IMR-90 (cell line): ENCODE data around the gene OR4C3. TPM values are rescaled to one million over a fixed set of nuclear protein-coding genes. Genes with fewer than 3 reads are reported as not detected.

ENCODE experiments used
- ATAC-seq: fragments of 200-7000 bp; cut with Tn5 transposase; 2 replicates; pipeline ENCODE4 v1.9.1; 2020; ENCODE audit warnings: low read depth, mild to moderate bottlenecking, moderate library complexity
- BruUV-seq: library from RNA; stranded (reverse); fragments of 400-500 nt; replicated peaks from 2 replicates; lab custom pipeline; 2021; lab: Mats Ljungman, UMichigan
- CTCF ChIA-PET: fragments of 300-600 bp; formaldehyde crosslinking; extraction: SDS; loops from one replicate; lab custom pipeline; 2021; ENCODE audit warnings: antibody characterized with exemption; lab: Yijun Ruan, JAX
- POLR2A ChIA-PET: fragments of 300-600 bp; sonication (Branson Sonifier 250); formaldehyde crosslinking; loops from one replicate; lab custom pipeline; 2022; ENCODE audit warnings: antibody characterized with exemption; ENCODE audit not compliant: unreplicated experiment; lab: Charles Lee
- DNase-seq: peaks from one replicate; pipeline ENCODE4 v3.0.0; 2013
- H2AFZ ChIP-seq: replicated peaks from 2 replicates; pipeline ENCODE3; 2013; ENCODE audit warnings: low read length, mild to moderate bottlenecking; ENCODE audit not compliant: poor library complexity
- H2AK5ac ChIP-seq: 2 replicates; pipeline ENCODE4 v1.6.1; 2013; ENCODE audit warnings: low read depth, low read length, inconsistent platforms
- H2AK9ac ChIP-seq: replicated peaks from 2 replicates; pipeline ENCODE3; 2013; ENCODE audit warnings: mild to moderate bottlenecking, low read depth, low read length, moderate library complexity; ENCODE audit not compliant: poor library complexity
- H2BK120ac ChIP-seq: 2 replicates; pipeline ENCODE4 v1.6.1; 2013; ENCODE audit warnings: low read depth, low read length, inconsistent platforms
- H2BK15ac ChIP-seq: 3 replicates; pipeline ENCODE4 v1.6.1; 2013; ENCODE audit warnings: low read depth, low read length, inconsistent platforms
- H2BK20ac ChIP-seq: 2 replicates; pipeline ENCODE4 v1.6.1; 2013; ENCODE audit warnings: low read depth, mild to moderate bottlenecking, inconsistent platforms, low read length, moderate library complexity
- H2BK5ac ChIP-seq: 2 replicates; pipeline ENCODE4 v1.6.1; 2013; ENCODE audit warnings: mild to moderate bottlenecking, low read depth, low read length, inconsistent platforms; ENCODE audit not compliant: poor library complexity, severe bottlenecking
- H3K14ac ChIP-seq: replicated peaks from 2 replicates; pipeline ENCODE4 v1.6.1; 2013; ENCODE audit warnings: low read depth, low read length, inconsistent platforms
- H3K18ac ChIP-seq: 2 replicates; pipeline ENCODE4 v1.6.1; 2013; ENCODE audit warnings: low read depth, low read length, control low read depth
- H3K23ac ChIP-seq: 2 replicates; pipeline ENCODE4 v1.6.1; 2013; ENCODE audit warnings: low read depth, low read length, inconsistent platforms
- H3K27ac ChIP-seq: 2 replicates; pipeline ENCODE4 v1.5.1; 2013; ENCODE audit warnings: mild to moderate bottlenecking, control low read depth, low read length; ENCODE audit not compliant: insufficient read depth
- H3K27me3 ChIP-seq: 2 replicates; pipeline ENCODE4 v1.6.1; 2013; ENCODE audit warnings: low read length; ENCODE audit not compliant: control insufficient read depth, insufficient read depth
- H3K36me3 ChIP-seq: 2 replicates; pipeline ENCODE4 v1.6.1; 2013; ENCODE audit warnings: low read length, mixed read lengths; ENCODE audit not compliant: control insufficient read depth, insufficient read depth
- H3K4ac ChIP-seq: 2 replicates; pipeline ENCODE4 v1.6.1; 2013; ENCODE audit warnings: low read depth, low read length, inconsistent platforms
- H3K4me1 ChIP-seq: 2 replicates; pipeline ENCODE4 v1.6.1; 2013; ENCODE audit warnings: low read length, mixed read lengths; ENCODE audit not compliant: control insufficient read depth, insufficient read depth
- H3K4me2 ChIP-seq: 2 replicates; pipeline ENCODE4 v1.6.1; 2013; ENCODE audit warnings: low read depth, mild to moderate bottlenecking, control low read depth, low read length, moderate library complexity
- H3K4me3 ChIP-seq: 2 replicates; pipeline ENCODE4 v1.5.1; 2013; ENCODE audit warnings: low read depth, mild to moderate bottlenecking, control low read depth, low read length, moderate library complexity; ENCODE audit not compliant: insufficient read depth
- H3K56ac ChIP-seq: 2 replicates; pipeline ENCODE4 v1.6.1; 2013; ENCODE audit warnings: low read length, inconsistent platforms; ENCODE audit not compliant: insufficient read depth; ENCODE audit errors: extremely low read depth
- H3K79me1 ChIP-seq, 2 experiments: 2 replicates each; pipeline ENCODE4 v1.6.1; 2013; ENCODE audit warnings: low read length in 2 of 2, inconsistent platforms in 1 of 2, low read depth in 1 of 2
- H3K9ac ChIP-seq: 2 replicates; pipeline ENCODE4 v1.6.1; 2013; ENCODE audit warnings: low read depth, low read length, control low read depth
- H3K9me1 ChIP-seq: 2 replicates; pipeline ENCODE4 v1.6.1; 2013; ENCODE audit warnings: low read length, inconsistent platforms; ENCODE audit not compliant: insufficient read depth
- H3K9me3 ChIP-seq: 2 replicates; pipeline ENCODE4 v1.6.1; 2013; ENCODE audit warnings: low read length; ENCODE audit not compliant: control insufficient read depth, insufficient read depth
- H4K20me1 ChIP-seq: 2 replicates; pipeline ENCODE4 v1.6.1; 2013; ENCODE audit warnings: low read length, inconsistent platforms; ENCODE audit not compliant: insufficient read depth
- H4K5ac ChIP-seq: 2 replicates; pipeline ENCODE4 v1.6.1; 2013; ENCODE audit warnings: mild to moderate bottlenecking, low read depth, low read length, control low read depth
- H4K8ac ChIP-seq, 2 experiments: 2 replicates each; pipeline ENCODE4 v1.6.1; 2013; ENCODE audit warnings: low read depth in 2 of 2, low read length in 2 of 2, control low read depth in 1 of 2, inconsistent platforms in 1 of 2
- H4K91ac ChIP-seq: 2 replicates; pipeline ENCODE4 v1.6.1; 2013; ENCODE audit warnings: low read depth, low read length, inconsistent platforms; ENCODE audit not compliant: insufficient read depth
- CEBPB ChIP-seq: IDR thresholded peaks from 2 replicates; pipeline ENCODE4 v1.6.1; 2012; ENCODE audit warnings: low read depth, low read length, improper control_type of control experiment
- CHD1 ChIP-seq: IDR thresholded peaks from 2 replicates; pipeline ENCODE4 v1.6.1; 2012; ENCODE audit warnings: low read depth, low read length, improper control_type of control experiment
- NFE2L2 ChIP-seq: fragments of 150-350 bp; IDR thresholded peaks from 2 replicates; pipeline ENCODE4 v1.6.1; 2016; ENCODE audit warnings: low read depth, mild to moderate bottlenecking, low read length
- RAD21 ChIP-seq: IDR thresholded peaks from 2 replicates; pipeline ENCODE4 v1.6.1; 2012; ENCODE audit warnings: low read length, improper control_type of control experiment
- RCOR1 ChIP-seq: IDR thresholded peaks from 2 replicates; pipeline ENCODE4 v1.6.1; 2012; ENCODE audit warnings: mild to moderate bottlenecking, low read length, improper control_type of control experiment; ENCODE audit not compliant: insufficient replicate concordance
- SMC3 ChIP-seq: fragments of 150-350 bp; IDR thresholded peaks from 2 replicates; pipeline ENCODE4 v1.6.1; 2016; ENCODE audit warnings: low read depth, mild to moderate bottlenecking, antibody characterized with exemption, low read length, moderate library complexity
- WGBS, 2 experiments: methylation state at CpG; one replicate each; pipeline versions ENCODE4 v1.1.5 to v1.1.7; 2013; ENCODE audit warnings: missing lambda C conversion rate in 2 of 2; ENCODE audit not compliant: insufficient read length in 1 of 2; ENCODE audit errors: extremely low coverage in 2 of 2; 5-methylcytosine and 5-hydroxymethylcytosine counted together
- dilution Hi-C: fragments of 300-500 bp; cut with HindIII; formaldehyde crosslinking; loops from one replicate; pipeline ENCODE4 v1.14.3; 2018; ENCODE audit warnings: low sequenced_read_pairs; ENCODE audit not compliant: unreplicated experiment
- in situ Hi-C: fragments of 300-500 bp; cut with MboI; formaldehyde crosslinking; loops from 3 replicates; pipeline ENCODE4 v1.14.3; 2019; ENCODE audit warnings: low sequenced_read_pairs, inconsistent platforms, mixed read lengths
- intact Hi-C: fragments of 100-400 bp; cut with micrococcal nuclease; formaldehyde crosslinking; loops from 2 replicates; pipeline ENCODE4 v1.10.0; 2022
- polyA plus RNA-seq, 3 experiments: library from polyadenylated mRNA; depleted of rRNA; stranded (reverse); fragments of >200 nt; gene quantifications; 2 replicates each; pipeline ENCODE4 v1.2.3, GENCODE V29; 2012; ENCODE audit warnings: low replicate concordance in 1 of 3
- total RNA-seq: library from RNA; depleted of rRNA; stranded (reverse); fragments of >200 nt; gene quantifications from 2 replicates; pipeline ENCODE4 v1.2.3, GENCODE V29; 2012
- TF ChIP-seq, protein P1 (sequence below): fragments of 150-350 bp; IDR thresholded peaks from 2 replicates; pipeline ENCODE4 v1.6.1; 2017; ENCODE audit warnings: mild to moderate bottlenecking, antibody characterized with exemption, low read length, low read depth
- TF ChIP-seq, protein P2 (sequence below): conservative IDR thresholded peaks from 2 replicates; pipeline ENCODE4 v1.5.1; 2012; ENCODE audit warnings: mild to moderate bottlenecking, low read depth, low read length, improper control_type of control experiment

OR4C3 gene
- total and polyA plus RNA-seq, 2 of the 4 experiments (the other 2 are of a cell fraction) = not detected

- CTCF ChIA-PET = interaction anchor here (0.5 to 1.2 kb wide), 8 partner anchors 9 to 443 kb away, joined by 3 to 5 read pairs (median 4); no protein-coding TSS in a partner anchor
Measured at GRCh38 chr11:48307760-48308386, 16.8 kb upstream of the OR4C3 start.

More at GRCh38 chr11:48307760-48308386, 16.8 kb upstream of the OR4C3 start:
- no peak overlapping the region for H3K23ac ChIP-seq
- DNase-seq (peak; percentile 48), ATAC-seq (peak; percentile 90)
- POLR2A ChIA-PET = no interaction called here
- H2BK120ac ChIP-seq = no peak overlapping the region
- WGBS, 2 experiments = no CpG with 5 or more reads among the region's 5 CpGs
- no peaks in the 10 kb centered on the region for H3K27me3 ChIP-seq
- no peak overlapping the region for H2AK5ac ChIP-seq
- no peaks in the 10 kb centered on the region for H3K4me1 ChIP-seq
- in situ Hi-C loops (no loop called here), intact Hi-C loops (loop anchor here (2.0 to 10.0 kb wide), 3 partner anchors 135 to 1227 kb away; no protein-coding TSS in a partner anchor), dilution Hi-C loops (no loop called here)
- H2AFZ ChIP-seq = no peak overlapping the region
- TF ChIP-seq NFE2L2 = no peak
- no peak for TF ChIP-seq CHD1
- no peak for TF ChIP-seq RCOR1
- TF ChIP-seq RAD21 = peak; percentile 70
- TF ChIP-seq, protein P1, sequence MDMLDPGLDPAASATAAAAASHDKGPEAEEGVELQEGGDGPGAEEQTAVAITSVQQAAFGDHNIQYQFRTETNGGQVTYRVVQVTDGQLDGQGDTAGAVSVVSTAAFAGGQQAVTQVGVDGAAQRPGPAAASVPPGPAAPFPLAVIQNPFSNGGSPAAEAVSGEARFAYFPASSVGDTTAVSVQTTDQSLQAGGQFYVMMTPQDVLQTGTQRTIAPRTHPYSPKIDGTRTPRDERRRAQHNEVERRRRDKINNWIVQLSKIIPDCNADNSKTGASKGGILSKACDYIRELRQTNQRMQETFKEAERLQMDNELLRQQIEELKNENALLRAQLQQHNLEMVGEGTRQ = 0 out of 2 replicates have a peak, but pooled peaks have one; percentile 13
- TF ChIP-seq, protein P2, sequence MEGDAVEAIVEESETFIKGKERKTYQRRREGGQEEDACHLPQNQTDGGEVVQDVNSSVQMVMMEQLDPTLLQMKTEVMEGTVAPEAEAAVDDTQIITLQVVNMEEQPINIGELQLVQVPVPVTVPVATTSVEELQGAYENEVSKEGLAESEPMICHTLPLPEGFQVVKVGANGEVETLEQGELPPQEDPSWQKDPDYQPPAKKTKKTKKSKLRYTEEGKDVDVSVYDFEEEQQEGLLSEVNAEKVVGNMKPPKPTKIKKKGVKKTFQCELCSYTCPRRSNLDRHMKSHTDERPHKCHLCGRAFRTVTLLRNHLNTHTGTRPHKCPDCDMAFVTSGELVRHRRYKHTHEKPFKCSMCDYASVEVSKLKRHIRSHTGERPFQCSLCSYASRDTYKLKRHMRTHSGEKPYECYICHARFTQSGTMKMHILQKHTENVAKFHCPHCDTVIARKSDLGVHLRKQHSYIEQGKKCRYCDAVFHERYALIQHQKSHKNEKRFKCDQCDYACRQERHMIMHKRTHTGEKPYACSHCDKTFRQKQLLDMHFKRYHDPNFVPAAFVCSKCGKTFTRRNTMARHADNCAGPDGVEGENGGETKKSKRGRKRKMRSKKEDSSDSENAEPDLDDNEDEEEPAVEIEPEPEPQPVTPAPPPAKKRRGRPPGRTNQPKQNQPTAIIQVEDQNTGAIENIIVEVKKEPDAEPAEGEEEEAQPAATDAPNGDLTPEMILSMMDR = peak; percentile 79
- TF ChIP-seq CEBPB = no peak
- peak; percentile 49 for TF ChIP-seq SMC3
- no peak overlapping the region for H2BK15ac ChIP-seq
- H3K9me3 ChIP-seq = no peaks in the 10 kb centered on the region
- no peak overlapping the region for H3K56ac ChIP-seq
- no peak overlapping the region for H4K91ac ChIP-seq
- H3K79me1 ChIP-seq = no peaks in the 10 kb centered on the region
- H2AK9ac ChIP-seq = no peak overlapping the region
- no peak overlapping the region for H4K5ac ChIP-seq
- H3K4me2 ChIP-seq = no peak overlapping the region
- no peaks in the 10 kb centered on the region for H4K20me1 ChIP-seq
- BruUV-seq = no TSS peak
- H3K9me1 ChIP-seq = no peaks in the 10 kb centered on the region
- no peaks in the 10 kb centered on the region for H3K36me3 ChIP-seq
- no peak overlapping the region for H3K4ac ChIP-seq
- no peak overlapping the region for H3K4me3 ChIP-seq
- no peak overlapping the region for H4K8ac ChIP-seq
- H2BK20ac ChIP-seq = no peak overlapping the region
- H2BK5ac ChIP-seq = no peak overlapping the region
- H3K18ac ChIP-seq = no peak overlapping the region
- no peak overlapping the region for H3K27ac ChIP-seq
- H3K14ac ChIP-seq = no peak overlapping the region
- no peak overlapping the region for H3K9ac ChIP-seq
